K562 (cell line): ENCODE results near the gene HOXB7.

ENCODE experiments used
- POLR2AphosphoS5 ChIP-seq: IDR thresholded peaks from 2 replicates; pipeline ENCODE4 v1.6.1; 2011; ENCODE audit warnings: mild to moderate bottlenecking, low read depth, low read length, moderate library complexity; ENCODE audit not compliant: control insufficient read depth, insufficient read depth
- ZBTB17 ChIP-seq: fragments of 450-650 bp; formaldehyde crosslinking; IDR thresholded peaks from 2 replicates; pipeline ENCODE4 v1.4.0; 2020; ENCODE audit warnings: mild to moderate bottlenecking
- TF ChIP-seq, protein P1 (sequence below): sonication (generic); formaldehyde crosslinking; IDR thresholded peaks from 2 replicates; pipeline ENCODE4 v1.8.1; 2023; ENCODE audit warnings: mild to moderate bottlenecking, missing genetic modification reagents

DNA sequence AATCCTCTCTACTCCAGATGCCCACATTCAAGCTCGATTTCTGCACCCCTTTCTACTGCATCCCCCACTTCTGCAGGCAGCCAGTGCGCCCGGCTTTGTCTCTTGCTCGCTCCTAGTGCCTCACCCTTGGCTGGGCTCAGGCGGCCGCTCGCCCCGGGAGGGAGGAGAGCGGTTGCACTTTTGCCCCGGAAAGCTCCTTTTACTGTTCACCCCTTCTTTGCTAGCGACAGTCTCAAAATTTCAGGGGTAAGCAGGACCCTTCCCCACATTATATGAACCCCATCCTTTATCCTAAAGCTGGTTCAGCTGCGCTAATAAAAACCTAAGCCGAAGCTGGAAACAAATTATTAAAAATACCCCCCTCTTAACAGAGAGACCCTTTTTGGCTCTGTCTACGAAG lies 18.2 kb downstream of the HOXB7 start:
- TF ChIP-seq ZBTB17 (CRISPR knock-in tag) (no peak), POLR2AphosphoS5 (no peak)
- TF ChIP-seq, protein P1, sequence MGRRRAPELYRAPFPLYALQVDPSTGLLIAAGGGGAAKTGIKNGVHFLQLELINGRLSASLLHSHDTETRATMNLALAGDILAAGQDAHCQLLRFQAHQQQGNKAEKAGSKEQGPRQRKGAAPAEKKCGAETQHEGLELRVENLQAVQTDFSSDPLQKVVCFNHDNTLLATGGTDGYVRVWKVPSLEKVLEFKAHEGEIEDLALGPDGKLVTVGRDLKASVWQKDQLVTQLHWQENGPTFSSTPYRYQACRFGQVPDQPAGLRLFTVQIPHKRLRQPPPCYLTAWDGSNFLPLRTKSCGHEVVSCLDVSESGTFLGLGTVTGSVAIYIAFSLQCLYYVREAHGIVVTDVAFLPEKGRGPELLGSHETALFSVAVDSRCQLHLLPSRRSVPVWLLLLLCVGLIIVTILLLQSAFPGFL (CRISPR knock-in tag) = no peak
